GM21390 (cell line): ENCODE measurements around the gene HDAC10.

Experiments
- ATAC-seq: cut with Tn5 transposase; IDR thresholded peaks from one replicate; pipeline ENCODE4 v1.9.1; 2021; ENCODE audit not compliant: unreplicated experiment

The HDAC10 gene

DNA sequence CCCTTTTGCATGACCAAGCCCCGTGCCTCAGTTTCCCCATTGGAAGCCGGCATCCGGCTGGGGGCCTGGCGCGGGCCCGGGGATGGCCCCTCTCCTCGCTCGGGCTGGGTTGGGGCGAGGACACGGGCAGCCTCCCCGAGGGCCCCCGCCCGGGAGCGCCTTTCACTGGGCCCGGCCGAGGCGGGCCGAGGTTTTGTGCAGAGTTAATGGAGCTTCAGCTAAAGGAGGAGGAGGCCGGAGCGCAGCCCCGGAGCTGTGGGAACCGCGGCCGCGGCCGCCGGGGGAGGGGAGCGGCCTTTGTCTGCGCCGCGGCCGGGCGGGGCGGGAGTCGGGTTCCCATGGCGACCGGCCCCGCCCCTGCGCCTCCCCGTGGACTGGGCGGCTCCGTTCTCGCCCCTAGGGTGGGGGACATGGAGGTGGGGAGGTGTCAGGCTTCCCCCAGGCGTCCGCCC, 20.5 kb upstream of the HDAC10 start:
- ATAC-seq: no peak

DNA sequence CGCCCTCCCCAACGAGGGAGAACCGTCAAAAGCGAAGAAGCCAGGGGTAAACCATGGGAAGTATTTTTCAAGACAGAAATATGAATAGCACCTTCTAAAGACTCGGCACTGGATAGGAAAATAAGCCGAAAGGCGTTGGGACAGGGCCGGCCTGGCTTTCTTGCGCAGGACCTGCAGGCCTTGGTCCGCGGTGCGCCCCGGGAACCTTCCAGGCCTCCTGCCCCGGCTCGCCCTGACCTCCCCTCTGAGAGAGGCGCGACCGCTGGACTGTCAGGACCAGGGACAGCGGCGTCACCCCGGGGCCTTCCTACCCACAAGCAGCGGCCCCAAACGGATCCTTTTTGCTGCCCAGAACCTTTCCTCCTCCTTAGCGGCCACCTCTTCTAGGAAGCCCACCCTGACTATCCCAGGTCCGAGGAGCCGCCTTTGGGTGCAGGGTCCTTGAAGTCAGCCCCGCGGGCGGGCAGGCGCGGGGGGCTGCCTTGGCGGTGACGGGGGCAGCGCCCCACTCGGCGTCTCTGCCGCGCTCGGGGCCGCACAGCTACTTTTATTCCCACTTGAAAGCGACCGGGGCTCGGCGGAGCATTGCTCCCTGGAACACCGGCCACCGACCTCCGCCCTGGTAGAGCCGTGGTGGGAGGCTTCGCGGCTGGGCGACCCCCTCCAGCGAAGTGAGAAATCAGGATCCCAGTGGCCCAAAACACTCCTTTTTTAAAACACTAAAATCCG, 19.8 kb upstream of the HDAC10 start:
- ATAC-seq: no peak

DNA sequence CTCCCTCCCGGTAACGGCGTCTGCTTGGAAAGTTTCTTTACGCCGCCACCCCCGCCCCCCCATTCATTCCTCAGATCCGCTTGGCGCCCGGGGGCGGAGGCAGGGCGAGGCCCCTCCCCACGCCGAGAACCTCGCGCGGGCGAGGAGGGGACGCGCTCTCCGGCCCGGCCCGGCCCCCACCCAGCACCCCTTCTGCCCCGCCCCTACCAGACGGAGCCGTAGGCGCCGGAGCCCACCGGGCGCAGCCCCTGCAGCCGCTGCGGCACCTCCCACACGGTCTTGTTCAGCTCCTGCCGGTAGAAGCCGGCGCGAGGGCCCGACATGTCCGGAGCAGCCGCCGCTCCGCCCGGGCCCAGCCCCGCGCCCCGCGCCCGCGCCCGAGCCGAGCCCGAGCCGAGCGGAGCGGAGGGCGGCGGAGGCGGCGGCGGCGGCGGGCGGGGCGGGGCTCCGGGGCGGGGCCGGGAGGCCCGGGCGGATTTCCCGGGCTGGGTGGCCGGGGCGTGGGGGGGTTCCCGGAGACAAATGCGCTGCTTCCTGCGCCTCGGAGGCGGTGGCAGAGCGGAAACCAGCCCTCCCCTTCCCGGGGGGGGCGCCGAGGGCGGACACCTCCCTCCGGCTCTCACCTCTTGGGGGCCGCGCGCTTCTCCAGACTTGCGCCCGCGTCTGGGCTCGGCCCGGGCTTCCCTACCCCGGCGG, 19.1 kb upstream of the HDAC10 start, which contains the start of gene MAPK11:
MAPK11 (minus strand) TSS at position 411 of the 696 bp plus-strand sequence; CDS start at position 323, 88 bp downstream.
- no peak for ATAC-seq

DNA sequence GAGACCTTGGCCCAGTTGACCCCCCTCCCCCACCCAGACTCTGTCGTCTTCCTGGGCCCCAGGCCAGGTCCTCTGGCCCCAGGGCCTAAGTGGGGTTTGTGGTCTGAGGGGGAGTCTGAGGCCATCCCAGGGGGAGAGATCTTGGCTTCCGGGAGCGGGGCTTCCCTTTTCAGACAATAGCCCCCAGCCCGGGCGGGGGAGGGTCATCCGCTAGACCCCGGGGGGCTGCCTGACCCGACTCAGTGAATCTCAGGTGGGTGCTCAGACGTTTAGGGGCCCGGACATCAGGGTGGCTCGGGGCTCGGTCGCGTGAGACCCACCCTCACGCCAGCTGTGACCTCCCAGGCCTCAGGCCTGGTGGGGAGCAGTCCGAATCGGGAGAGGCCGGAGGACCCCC, 18.5 kb upstream of the HDAC10 start:
- ATAC-seq: no peak

DNA sequence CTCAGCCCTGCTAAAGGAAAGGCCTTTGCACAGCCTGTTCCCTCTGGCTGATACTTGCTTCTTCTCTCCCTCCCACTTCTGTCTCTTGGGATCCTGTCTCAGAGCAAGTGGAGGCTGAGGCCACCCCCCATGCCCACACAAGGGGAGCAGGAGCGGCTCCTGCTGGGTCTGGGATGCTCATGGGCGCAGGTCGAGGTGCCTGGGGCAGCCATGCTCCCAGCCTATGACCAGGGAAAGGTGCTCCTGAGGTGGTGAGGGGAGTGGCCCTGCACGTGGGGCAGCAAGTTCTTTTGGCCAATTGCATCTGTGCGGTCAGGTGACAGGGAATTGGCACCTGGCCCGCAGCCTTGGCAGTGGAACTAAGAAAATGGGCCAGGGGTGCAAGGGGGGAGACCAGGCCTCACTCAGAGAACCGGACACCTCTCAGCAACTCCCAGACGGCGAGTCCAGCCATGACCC, 17.6 kb upstream of the HDAC10 start:
- no peak for ATAC-seq

DNA sequence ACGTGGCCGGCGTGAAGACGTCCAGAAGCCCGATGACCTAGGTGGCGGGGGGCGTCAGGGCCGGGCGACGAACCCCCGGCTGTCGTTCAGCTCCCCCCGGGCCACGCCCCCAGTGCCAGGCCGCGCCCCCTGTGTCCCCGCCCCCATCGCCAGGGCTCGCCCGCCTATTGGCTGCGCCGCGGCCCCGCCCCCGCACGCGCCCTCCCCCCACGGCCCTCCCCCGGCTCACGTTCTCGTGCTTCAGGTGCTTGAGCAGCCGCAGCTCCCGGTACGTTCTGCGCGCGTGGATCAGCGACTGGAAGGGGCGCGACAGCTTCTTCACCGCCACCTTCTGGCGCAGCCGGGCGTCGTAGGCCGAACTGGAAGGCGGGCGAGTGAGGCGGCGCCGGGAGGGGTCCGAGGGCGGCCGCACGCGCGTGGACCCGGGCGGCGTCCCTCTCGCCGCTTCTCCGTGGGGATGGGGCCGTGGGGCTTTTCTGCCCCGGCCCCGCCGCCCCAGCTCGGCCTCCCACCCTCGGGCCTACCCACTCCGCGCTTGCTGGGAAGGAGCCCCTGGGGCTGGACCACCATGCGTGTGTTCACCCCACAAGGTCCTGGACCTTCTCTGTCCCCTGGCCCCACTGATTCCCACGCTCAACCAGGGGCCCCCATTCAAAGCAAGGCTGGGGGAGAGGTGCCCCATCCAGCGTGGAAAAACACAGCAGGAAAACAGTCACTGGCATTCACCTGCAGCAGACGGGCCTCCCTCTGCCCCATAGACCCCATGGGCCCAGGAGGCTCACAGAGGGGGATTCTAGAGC, 16.7 kb upstream of the HDAC10 start:
- ATAC-seq: no peak

DNA sequence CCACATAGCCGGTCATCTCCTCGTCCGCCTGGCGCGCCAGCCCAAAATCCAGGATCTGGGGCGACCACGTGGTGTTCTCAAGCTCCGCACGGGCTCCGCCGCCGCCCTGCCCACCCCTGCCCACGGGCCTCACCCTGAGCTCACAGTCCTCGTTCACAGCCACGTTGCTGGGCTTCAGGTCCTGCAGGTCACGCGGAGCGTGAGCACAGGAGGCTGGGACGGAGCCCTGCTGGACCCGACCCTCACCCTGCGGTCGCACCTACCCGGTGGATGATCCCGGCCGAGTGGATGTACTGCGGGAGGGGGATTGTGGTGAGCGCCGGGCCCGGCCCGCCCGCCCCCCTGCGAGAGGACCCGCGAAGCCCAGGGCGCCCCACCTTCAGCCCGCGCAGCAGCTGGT, 15.9 kb upstream of the HDAC10 start:
- ATAC-seq: no peak

DNA sequence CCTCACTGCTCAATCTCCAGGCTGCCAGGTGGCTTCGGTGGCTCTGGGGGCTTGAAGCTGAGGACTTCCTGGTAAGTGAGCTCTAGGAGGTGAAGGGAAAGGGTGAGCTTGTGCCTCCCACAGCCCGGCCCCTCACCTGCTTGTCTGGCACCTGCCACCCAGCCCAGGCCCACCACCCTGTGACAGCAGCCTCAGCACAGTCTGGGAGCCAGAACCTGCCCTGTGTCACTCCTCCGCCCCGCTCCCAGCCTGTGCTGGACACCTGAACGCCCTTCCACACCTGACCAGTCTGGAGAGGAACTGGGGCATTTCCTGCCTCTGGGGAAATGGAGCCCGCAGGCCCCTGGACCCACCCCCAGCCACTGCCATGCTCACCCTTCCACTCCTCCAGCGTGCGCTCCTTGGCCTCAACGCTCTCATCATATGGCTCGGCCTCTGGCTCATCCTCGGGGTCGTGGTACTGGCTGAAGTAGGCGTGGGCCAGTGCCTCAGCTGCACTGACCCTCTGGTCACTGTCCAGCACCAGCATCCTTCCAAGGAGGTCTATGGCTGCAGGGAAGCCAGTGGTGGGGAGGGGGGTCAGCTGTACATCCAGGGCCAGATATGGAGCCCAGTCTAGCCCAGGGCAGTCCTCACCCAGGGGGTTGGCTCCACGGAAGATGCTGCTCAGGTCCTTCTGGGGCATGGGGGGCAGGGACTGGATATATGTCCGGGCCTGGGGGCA, 14.0 kb upstream of the HDAC10 start:
- ATAC-seq: no peak

DNA sequence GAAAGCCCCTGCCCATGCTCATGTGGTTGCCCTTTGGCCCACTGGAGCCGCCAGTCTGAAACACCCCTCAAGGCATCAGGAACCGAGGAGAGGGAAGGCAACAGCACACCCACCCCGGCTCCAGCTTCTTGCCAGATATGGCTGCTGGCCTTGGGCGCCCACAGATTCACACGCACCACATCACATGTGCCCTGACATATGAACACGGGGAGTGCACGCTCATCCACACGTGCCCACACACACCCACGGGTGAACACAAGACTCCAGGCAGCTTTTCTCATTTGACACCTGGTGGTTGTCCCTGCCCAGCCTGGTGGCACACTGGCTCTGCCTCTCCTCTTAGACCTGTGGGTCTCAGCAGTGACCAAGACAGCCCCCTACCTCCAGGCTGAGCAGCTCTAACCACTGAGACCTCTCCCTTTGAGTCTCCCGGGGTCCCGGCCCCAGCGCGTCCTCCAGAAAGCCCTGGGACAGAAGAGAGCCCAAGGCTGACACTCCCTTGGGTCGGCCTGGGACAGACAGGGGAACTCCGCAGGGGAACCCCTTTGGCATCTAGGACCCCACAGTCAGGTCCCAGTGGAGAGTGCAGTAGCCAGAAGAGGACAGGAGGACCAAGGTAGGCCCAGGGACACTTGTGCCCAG, 13.2 kb upstream of the HDAC10 start:
- ATAC-seq: no peak

DNA sequence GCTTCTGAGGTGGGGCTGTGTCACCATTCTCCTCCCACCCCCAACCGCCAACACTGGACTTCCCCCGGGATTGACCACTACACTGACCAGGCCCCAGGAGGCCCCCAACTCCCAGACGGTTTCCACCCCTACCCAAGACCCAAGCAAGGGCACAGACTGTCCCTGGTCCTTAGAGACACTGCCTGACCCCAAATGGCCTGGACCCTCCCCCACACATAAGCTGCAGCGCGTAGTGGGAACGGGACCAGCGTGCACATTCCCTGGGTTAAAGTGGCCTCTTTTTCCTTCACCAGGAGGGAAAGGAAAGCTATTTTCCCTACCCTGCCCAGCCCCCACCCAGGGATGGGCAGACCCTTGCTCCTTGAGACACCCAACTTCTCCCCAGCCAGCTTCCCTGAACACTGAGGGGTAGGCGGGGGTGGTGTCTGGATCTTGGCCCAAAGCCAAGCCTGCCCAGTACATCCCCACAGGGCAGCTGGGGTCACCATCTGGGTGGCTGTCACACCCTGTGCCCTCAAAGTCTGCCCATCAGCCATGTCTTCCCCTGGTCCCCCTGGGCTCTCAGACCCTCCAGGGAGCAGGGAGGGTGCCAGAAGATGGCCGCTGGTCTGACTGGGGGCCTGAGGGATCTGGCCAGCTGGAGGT, 12.0 kb upstream of the HDAC10 start:
- no peak for ATAC-seq

DNA sequence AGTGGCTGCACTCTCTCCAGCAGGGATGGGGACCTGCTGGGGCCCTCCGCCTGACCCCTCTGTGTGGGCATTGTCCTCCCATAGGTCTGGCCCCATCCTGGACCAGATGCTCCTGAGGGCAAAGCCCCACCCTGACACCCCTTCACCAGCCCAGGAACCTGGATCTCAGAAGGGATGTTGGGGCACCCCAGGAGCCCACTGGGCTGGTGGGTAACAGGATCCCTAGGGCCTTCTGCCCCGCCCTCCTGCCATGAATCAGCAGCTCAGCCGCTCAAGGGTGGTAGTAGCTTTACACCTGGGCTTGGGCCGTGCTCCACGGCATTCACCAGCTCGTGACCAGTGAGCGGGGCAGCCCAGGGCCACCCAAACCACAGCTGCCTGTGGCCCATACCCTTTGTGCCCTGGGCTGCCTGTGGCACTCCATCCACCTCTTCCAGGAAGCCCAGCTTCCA, 11.4 kb upstream of the HDAC10 start:
- no peak for ATAC-seq

DNA sequence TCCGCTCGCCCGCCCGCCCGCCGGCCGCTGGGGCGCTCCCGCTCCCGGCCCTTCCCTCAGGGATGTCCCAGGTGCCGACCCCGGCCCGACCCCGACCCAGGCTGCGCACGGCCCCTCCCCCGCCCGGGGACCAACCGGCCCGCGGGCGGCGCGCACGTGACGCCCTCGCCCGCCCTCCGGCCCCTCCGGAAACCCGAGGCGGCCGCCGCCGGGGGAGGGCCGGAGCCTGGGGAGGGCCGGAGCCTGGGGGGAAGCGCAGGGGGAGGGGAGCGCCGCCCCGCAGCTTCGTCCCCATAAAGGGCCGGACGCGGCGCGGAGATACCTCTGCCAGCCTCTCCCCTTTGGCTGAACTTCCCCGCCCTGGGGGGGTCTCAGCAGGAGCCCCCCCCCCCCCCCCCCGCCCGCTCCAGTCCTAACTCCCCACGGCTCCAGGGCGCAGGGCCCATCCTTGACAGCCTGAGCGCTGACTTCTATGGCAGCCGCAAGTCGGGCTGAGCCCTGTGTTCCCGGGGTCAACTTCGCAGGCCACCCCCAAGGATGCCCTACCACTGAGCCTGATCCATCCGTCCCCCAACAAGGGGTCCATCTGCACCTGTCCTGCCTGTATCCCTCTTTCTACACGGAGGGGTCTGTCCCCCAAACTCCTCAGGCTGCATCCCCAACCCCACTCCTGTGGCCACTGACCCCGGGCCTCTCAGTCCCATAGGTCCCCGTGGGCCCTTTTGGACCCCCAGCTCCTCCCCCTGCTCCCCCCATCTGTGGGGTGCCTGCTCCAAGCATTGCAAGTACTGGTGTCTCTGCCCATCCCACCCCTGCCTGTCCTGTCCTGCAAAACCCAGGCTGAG, 10.8 kb upstream of the HDAC10 start, which contains the start of gene MAPK12:
MAPK12 (minus strand) TSS at position 69 of the 845 bp plus-strand sequence. CDS start 174 bp downstream, outside the sequence.
- no peak for ATAC-seq

DNA sequence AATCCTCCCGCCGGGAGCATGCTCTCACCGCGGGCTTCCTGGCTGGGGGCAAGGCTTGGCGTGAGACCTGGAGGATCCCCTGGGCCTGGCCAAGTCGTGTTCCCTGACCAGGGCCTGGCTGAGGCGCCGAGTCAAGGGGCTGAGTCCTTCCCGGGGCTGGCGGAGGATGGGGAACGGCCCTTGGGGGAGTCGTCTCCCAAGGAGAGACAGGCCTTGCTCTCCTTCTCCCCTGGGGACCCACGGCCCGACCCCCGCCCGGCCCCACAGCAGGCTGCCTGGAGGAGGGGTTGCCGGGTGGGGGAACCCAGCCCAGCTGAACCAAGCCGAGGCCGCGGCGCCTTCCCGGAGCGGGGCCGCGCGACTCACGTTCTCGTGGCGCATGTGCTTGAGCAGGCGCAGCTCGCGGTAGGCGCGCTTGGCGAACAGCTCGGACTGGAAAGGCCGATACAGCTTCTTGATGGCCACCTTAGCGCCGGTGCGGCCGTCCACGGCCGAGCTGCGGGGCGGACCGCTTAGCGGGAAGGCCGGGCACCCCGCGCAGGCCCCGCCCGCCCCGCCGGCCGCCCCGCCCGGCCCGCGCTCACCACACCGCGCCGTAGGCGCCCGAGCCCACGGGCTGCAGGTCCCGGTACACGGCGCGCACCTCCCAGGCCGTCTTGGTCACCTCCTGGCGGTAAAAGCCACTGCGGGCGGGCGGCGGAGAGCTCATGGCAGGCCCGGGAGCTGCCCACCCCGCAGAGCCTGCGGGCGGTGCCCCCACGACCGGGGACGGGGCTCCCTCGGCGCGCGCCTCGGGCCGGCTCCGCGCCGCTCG, 9.9 kb upstream of the HDAC10 start:
- no peak for ATAC-seq

DNA sequence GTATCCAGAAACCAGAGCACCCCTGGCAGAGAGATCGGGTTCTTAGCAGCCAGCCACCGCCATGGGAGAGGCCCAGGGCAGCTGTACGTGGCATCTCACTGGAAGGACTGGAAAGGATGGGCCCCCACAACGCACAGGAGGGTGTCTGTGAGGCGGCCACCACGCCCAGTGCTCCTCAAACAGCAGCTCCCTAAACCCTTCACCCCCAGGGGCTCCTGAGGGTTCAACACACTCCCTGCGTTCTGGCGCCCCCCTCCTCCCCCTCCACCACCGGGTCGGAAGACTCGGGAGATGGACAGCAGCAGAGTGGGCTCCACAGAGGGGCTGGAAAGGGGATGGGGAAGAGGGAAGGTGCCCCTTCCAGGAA, 9.4 kb upstream of the HDAC10 start:
- ATAC-seq: no peak

DNA sequence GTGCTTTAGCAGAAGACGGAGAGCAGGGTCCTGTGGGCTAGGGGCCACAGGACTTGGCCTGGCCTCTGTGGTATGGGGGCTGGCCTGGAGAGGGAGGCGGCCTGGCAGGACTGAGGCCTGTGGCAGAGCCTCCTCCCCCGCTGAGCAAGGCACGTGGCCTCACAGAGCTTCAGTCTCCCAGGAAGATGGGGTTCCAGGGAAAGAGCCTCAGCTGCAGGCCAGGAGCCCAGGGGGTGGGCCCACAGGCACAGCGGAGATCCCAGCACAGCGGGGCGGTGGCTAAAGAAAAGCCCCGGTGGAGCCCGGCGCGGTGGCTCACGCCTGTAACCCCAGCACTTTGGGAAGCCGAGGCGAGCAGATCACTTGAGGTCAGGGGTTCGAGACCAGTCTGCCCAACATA, 8.2 kb upstream of the HDAC10 start:
- ATAC-seq: no peak

DNA sequence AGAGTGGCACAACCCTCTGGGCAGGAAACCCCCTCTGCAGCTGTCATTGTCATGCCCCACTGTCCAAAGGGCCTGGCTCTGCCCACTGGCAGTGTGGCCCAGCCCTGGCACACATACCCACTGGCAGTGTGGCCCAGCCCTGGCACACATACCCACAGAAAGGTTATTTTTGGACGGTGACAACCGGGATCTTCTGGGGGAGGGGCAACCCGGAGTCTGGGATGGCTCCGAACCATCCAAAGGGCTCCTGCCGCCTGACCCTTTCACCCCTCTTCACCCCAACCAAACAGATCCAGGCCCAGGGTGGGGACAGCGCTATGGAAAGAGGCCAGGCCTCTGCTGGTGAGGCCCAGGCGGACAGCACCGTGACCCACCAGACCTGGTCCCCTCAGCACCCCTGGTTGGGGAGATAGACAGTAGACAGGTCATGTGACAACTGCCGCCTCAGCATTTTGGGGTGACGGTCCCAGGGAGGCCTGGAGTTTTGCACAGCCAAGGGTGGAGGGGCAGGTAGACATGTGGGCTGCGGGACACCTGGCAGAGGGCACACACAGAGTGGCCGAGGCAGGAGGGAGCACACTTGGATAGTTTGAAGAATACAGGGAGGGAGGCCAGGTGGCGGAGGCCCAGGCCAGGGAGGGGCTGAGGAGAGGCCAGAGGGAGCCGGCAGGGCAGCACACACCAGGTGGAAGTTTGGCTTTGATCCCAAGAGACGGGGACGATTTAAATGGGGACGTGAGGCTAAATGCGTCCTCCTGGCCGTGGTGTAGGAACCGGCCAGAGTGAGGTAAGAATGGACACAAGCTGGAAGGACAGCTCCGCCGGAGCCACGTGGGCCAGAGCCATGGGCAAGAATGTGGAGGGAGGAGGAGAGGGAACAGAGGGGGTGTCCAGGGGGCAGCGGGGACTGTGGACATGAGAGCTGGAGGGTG, 7.6 kb upstream of the HDAC10 start:
- ATAC-seq: no peak
